CD14-positive monocyte (primary cell): ENCODE measurements around the gene LDLRAD4. TPM values are rescaled to one million over a fixed set of nuclear protein-coding genes. Genes with fewer than 3 reads are reported as not detected.

Experiments
- DNase-seq, 3 donors: peaks; one replicate each; pipeline ENCODE4 v3.0.0-alpha.2; 2011 to 2022
- H2AFZ ChIP-seq: 2 replicates; pipeline ENCODE4 v1.6.0; 2012; ENCODE audit warnings: mild to moderate bottlenecking, low read depth, low read length, inconsistent platforms; ENCODE audit not compliant: insufficient read depth, poor library complexity, severe bottlenecking
- H3K27ac ChIP-seq, 2 donors: 1 replicate in 1 of 2; 2 replicates in 1 of 2; pipeline ENCODE4 v1.5.1; 2012 to 2013; ENCODE audit warnings: low read length in 2 of 2, control low read depth in 1 of 2, inconsistent platforms in 1 of 2, low read depth in 1 of 2, mild to moderate bottlenecking in 1 of 2
- H3K27me3 ChIP-seq, 2 donors: one replicate each; pipeline versions ENCODE4 v1.6.0 to v1.6.1; 2011 to 2013; ENCODE audit warnings: low read length in 2 of 2; ENCODE audit not compliant: control insufficient read depth in 2 of 2, insufficient read depth in 2 of 2
- H3K36me3 ChIP-seq, 2 donors: replicated peaks in 1 of 2; 1 replicate in 1 of 2; 2 replicates in 1 of 2; pipeline versions ENCODE4 v1.5.1 to v1.6.1; 2012 to 2013; ENCODE audit warnings: low read length in 2 of 2, control low read depth in 1 of 2, inconsistent platforms in 1 of 2, mild to moderate bottlenecking in 1 of 2; ENCODE audit not compliant: insufficient read depth in 2 of 2, control insufficient read depth in 1 of 2
- H3K4me1 ChIP-seq, 2 donors: 1 replicate in 1 of 2; 2 replicates in 1 of 2; pipeline versions ENCODE4 v1.5.1 to v1.6.1; 2012 to 2013; ENCODE audit warnings: low read length in 2 of 2, control low read depth in 1 of 2, inconsistent platforms in 1 of 2, mild to moderate bottlenecking in 1 of 2, moderate library complexity in 1 of 2; ENCODE audit not compliant: insufficient read depth in 2 of 2, control insufficient read depth in 1 of 2
- H3K4me2 ChIP-seq: replicated peaks from 2 replicates; pipeline ENCODE3; 2012; ENCODE audit warnings: low read length, moderate library complexity, mild to moderate bottlenecking; ENCODE audit not compliant: poor library complexity, severe bottlenecking; ENCODE audit errors: extremely low read depth
- H3K4me3 ChIP-seq, 3 experiments: fragments of 200-600 bp in 1 of 3; sonication (generic) in 1 of 3; replicated peaks in 1 of 3; 1 replicate in 2 of 3; 2 replicates in 1 of 3; pipeline ENCODE4 v1.5.1; 2011 to 2013; ENCODE audit warnings: low read length in 3 of 3, mild to moderate bottlenecking in 3 of 3, control low read depth in 2 of 3, low read depth in 2 of 3, inconsistent platforms in 1 of 3, moderate library complexity in 1 of 3
- H3K79me2 ChIP-seq: 2 replicates; pipeline ENCODE4 v1.6.0; 2012; ENCODE audit warnings: mild to moderate bottlenecking, control low read depth, inconsistent platforms, low read length, moderate library complexity; ENCODE audit not compliant: insufficient read depth
- H3K9ac ChIP-seq: 2 replicates; pipeline ENCODE4 v1.6.0; 2017; ENCODE audit warnings: low read length, mild to moderate bottlenecking; ENCODE audit not compliant: insufficient read depth, poor library complexity, severe bottlenecking
- H3K9me3 ChIP-seq, 2 donors: replicated peaks in 1 of 2; 1 replicate in 1 of 2; 2 replicates in 1 of 2; pipeline versions ENCODE4 v1.5.1 to v1.6.1; 2012 to 2013; ENCODE audit warnings: low read length in 2 of 2, control low read depth in 1 of 2; ENCODE audit not compliant: control insufficient read depth in 1 of 2, insufficient read depth in 1 of 2
- H4K20me1 ChIP-seq: 2 replicates; pipeline ENCODE4 v1.6.0; 2012; ENCODE audit warnings: mild to moderate bottlenecking, low read length, control low read depth, moderate library complexity; ENCODE audit not compliant: insufficient read depth
- H3K27ac Mint-ChIP-seq, 7 donors: one replicate each; pipeline ENCODE4 v1.8.0; 2020; ENCODE audit warnings: mild to moderate bottlenecking in 7 of 7, mixed read lengths in 7 of 7, moderate library complexity in 6 of 7, inconsistent platforms in 2 of 7
- H3K27me3 Mint-ChIP-seq, 3 donors: one replicate each; pipeline ENCODE4 v1.8.0; 2021 to 2022; ENCODE audit warnings: low read depth in 3 of 3, mild to moderate bottlenecking in 3 of 3, mixed read lengths in 3 of 3, moderate library complexity in 3 of 3, inconsistent platforms in 1 of 3
- H3K36me3 Mint-ChIP-seq, 2 donors: one replicate each; pipeline ENCODE4 v1.8.0; 2020; ENCODE audit warnings: mixed read lengths in 2 of 2, inconsistent platforms in 1 of 2, mild to moderate bottlenecking in 1 of 2
- H3K4me1 Mint-ChIP-seq: one replicate; pipeline ENCODE4 v1.8.0; 2020; ENCODE audit warnings: mild to moderate bottlenecking, mixed read lengths
- H3K4me3 Mint-ChIP-seq, 2 donors: one replicate each; pipeline ENCODE4 v1.8.0; 2020; ENCODE audit warnings: mild to moderate bottlenecking in 2 of 2, mixed read lengths in 2 of 2, moderate library complexity in 1 of 2
- H3K9me3 Mint-ChIP-seq, 7 donors: one replicate each; pipeline ENCODE4 v1.8.0; 2020 to 2022; ENCODE audit warnings: mixed read lengths in 7 of 7, mild to moderate bottlenecking in 6 of 7, moderate library complexity in 6 of 7, inconsistent platforms in 2 of 7
- CTCF ChIP-seq: fragments of 200-600 bp; IDR thresholded peaks from one replicate; pipeline ENCODE4 v1.8.0; 2022; ENCODE audit warnings: antibody characterized with exemption, mild to moderate bottlenecking
- WGBS: methylation state at CpG from one replicate; pipeline ENCODE4 v1.1.5; 2013; ENCODE audit warnings: missing lambda C conversion rate; ENCODE audit not compliant: insufficient coverage; 5-methylcytosine and 5-hydroxymethylcytosine counted together
- intact Hi-C, 2 donors: fragments of 100-400 bp; cut with micrococcal nuclease; formaldehyde crosslinking; loops; one replicate each; pipeline versions ENCODE4 v1.15.0 to v1.15.1; 2023
- polyA plus RNA-seq, 3 donors: library from polyadenylated mRNA; depleted of rRNA in 1 of 3; unstranded in 2 of 3; stranded (reverse) in 1 of 3; fragments of 300-500 nt in 2 of 3; fragments of >200 nt in 1 of 3; fragmentation: Illumina TruSeq in 2 of 3; gene quantifications; 1 replicate in 2 of 3; 2 replicates in 1 of 3; pipeline ENCODE4 v1.2.3, GENCODE V29; 2012 to 2021

LDLRAD4 gene
- polyA plus RNA-seq, 3 donors: 13.5 to 15.4 (median 13.8) TPM

DNA sequence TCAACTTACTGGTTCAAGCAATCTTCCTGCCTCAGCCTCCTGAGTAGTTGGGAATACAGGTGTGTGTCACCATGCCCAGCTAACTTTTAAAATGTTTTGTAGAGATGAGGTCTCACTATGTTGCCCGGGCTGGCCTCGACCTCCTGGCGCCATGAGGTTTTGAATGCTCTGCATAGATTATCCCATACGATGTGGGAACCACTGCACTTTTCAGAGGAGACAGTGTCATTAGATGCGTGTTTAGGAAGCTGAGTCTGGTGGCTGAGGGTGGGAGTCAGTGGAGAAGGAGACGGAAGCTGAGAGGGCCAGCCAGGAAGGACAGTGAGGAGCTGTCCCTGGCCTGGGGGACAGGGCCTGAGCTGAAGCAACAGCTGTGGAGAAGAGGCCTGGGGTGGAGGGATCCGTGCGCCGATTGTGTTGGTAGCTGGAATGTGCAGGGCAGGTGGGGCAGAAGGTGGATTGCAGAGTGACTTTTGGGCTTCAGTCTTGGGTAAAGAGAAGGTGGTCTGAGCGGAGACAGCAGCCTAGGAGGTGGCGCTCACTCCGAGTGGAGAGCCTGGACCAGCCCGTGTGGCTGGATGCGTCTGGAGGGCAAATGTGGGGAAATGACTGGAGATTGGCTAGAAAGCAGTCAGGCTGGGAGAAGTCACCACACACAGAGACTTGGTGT lies 68.0 kb downstream of the LDLRAD4 start:
- H3K27ac Mint-ChIP-seq: peak overlapping the region in 2 of 7 donors; percentile 3 to 13
- Histone ChIP-seq H3K27ac (no peak overlapping the region), H3K9me3 (peaks cover 0 to 14% of the 10 kb centered on the region in 2 donors), H3K4me3 (no peak overlapping the region), H2AFZ (no peak overlapping the region), H3K79me2 (no peaks in the 10 kb centered on the region), H3K9ac (no peak overlapping the region), H3K4me1 (no peaks in the 10 kb centered on the region), H3K4me2 (no peak overlapping the region), H4K20me1 (no peaks in the 10 kb centered on the region), H3K36me3 (no peaks in the 10 kb centered on the region), H3K27me3 (no peaks in the 10 kb centered on the region)
- no peaks in the 10 kb centered on the region for H3K4me1 Mint-ChIP-seq
- peaks cover 0 to 4% of the 10 kb centered on the region in 2 donors for H3K36me3 Mint-ChIP-seq
- no peaks in the 10 kb centered on the region for H3K27me3 Mint-ChIP-seq
- DNase-seq: no peak
- peaks cover 2 to 10% (median 5%) of the 10 kb centered on the region in 7 donors for H3K9me3 Mint-ChIP-seq
- H3K4me3 Mint-ChIP-seq: no peak overlapping the region
- WGBS: 97% methylated on average over 12 of the region's 14 CpGs
- no peak for TF ChIP-seq CTCF
- intact Hi-C loops: no loop called here

GRCh38 chr18:13287372-13287771 lies 68.8 kb downstream of the LDLRAD4 start:
- Mint-ChIP-seq H3K9me3 (peaks cover 0 to 6% (median 0%) of the 10 kb centered on the region in 7 donors), H3K4me1 (no peaks in the 10 kb centered on the region), H3K36me3 (no peaks in the 10 kb centered on the region), H3K27me3 (no peaks in the 10 kb centered on the region), H3K4me3 (no peak overlapping the region), H3K27ac (no peak overlapping the region)
- Histone ChIP-seq H3K9ac (no peak overlapping the region), H3K79me2 (no peaks in the 10 kb centered on the region), H3K27me3 (no peaks in the 10 kb centered on the region), H3K9me3 (peaks cover 0 to 10% of the 10 kb centered on the region in 2 donors), H3K4me1 (no peaks in the 10 kb centered on the region), H3K4me2 (no peak overlapping the region), H2AFZ (no peak overlapping the region), H4K20me1 (no peaks in the 10 kb centered on the region), H3K4me3 (no peak overlapping the region), H3K36me3 (no peaks in the 10 kb centered on the region), H3K27ac (no peak overlapping the region)
- DNase-seq: no peak
- intact Hi-C loops: no loop called here
- WGBS: 100% methylated on average over 1 of the region's 6 CpGs
- no peak for TF ChIP-seq CTCF
